ENCODE data around the gene ATP6V1E1. TPM values are rescaled to one million over a fixed set of nuclear protein-coding genes. Genes with fewer than 3 reads are reported as not detected.

The ATP6V1E1 gene
- total and polyA plus RNA-seq, 9 of the 15 experiments (the other 6 are each of a cell fraction or from before 2014, with no cell fraction given), result 122 to 249 (median 179) TPM

DNA sequence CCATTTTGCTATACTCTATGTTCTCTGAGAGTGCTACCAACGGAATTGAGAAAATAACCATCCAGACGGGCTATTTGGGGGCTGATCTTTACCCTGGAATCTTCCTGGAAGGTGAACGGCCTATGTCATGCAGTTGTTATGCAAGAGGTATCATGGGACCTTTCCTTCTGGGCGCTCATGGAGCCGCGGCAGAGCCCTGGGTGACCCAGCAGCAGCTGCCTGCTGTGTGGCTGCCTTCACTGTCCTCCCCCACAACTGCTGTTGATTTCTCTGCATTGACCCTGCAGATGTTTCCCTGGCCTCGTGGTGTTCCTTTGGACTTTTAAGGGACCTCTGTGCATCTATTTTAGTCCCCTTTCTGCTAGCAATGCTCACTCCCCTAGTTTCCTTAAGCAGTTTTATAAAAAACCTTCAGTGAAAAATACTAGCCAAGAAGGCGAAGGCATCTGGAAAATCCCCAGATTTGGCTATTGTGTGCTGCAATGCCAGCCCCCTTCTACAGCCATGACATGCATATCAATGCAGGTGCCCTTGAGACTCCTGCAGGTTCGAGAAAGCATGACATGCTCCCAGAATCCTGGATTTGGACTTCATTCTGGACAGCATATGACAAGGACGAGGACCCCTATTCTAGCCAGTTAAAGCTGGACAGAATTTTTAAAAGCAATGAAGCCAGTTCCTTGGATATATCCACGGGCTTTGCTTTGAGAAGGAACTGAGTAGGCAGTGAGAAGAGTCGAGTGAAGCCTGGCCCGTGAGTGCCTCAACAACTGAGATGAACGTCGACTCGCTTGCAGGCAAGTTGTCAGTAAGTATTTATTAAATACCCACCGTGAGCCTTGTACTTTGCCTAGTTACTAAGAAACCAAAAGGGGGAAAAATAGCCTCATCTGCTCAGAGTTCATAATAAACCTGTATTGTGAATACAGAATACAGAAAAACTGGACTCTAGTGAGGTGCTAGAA lies 65.4 kb downstream of the ATP6V1E1 start, which contains the start of gene SLC25A18 (continued):
- no peak for TF ChIP-seq ZBTB34 (CRISPR knock-in tag; IDR thresholded peaks at IDR 0.05)
- no peak for TF ChIP-seq TRIM24 (IDR thresholded peaks at IDR 0.05)
- TF ChIP-seq CREB1 (IDR thresholded peaks at IDR 0.05), result no peak
- TF ChIP-seq CREB1 (CRISPR knock-in tag; IDR thresholded peaks at IDR 0.05), result no peak
- TF ChIP-seq CAMTA2 (CRISPR knock-in tag; conservative IDR thresholded peaks at IDR 0.05), result no peak
- TF ChIP-seq MTA1 (IDR thresholded peaks at IDR 0.05; ENCODE audit: borderline replicate concordance), result no peak
- TF ChIP-seq RHOXF2B (CRISPR knock-in tag; conservative IDR thresholded peaks at IDR 0.05), result no peak
- no peak for TF ChIP-seq KLF13 (tag; IDR thresholded peaks at IDR 0.05; ENCODE audit: borderline replicate concordance, low read depth)
- TF ChIP-seq ZNF780A (CRISPR knock-in tag; IDR thresholded peaks at IDR 0.05), result no peak
- no peak for TF ChIP-seq SAP30 (IDR thresholded peaks at IDR 0.05; ENCODE audit: borderline replicate concordance, insufficient read depth, low read depth, low read length, poor library complexity, severe bottlenecking)
- no peak for TF ChIP-seq STAG1 (CRISPR knock-in tag; IDR thresholded peaks at IDR 0.05; ENCODE audit: borderline replicate concordance)
- peak; percentile 14; the same call in 1 of the 2 replicates for TF ChIP-seq JUND (IDR thresholded peaks at IDR 0.05; ENCODE audit: borderline replicate concordance, low read depth, low read length)
- no peak for TF ChIP-seq JUND (tag; IDR thresholded peaks at IDR 0.05; ENCODE audit: borderline replicate concordance, low read depth, low read length)
- TF ChIP-seq RAD21 (CRISPR knock-in tag; conservative IDR thresholded peaks at IDR 0.05 in 1 of 2, IDR thresholded peaks at IDR 0.05 in 1 of 2), result no peak
- peak; percentile 45; the same call in 1 of the 2 replicates for TF ChIP-seq CREB3 (tag; conservative IDR thresholded peaks at IDR 0.05; ENCODE audit: low read depth)
- no peak for TF ChIP-seq ZNF785 (CRISPR knock-in tag; IDR thresholded peaks at IDR 0.05)
- no peak for TF ChIP-seq SMC3 (conservative IDR thresholded peaks at IDR 0.05; ENCODE audit: insufficient read depth, low read depth, low read length)
- no peak for TF ChIP-seq ZNF764 (CRISPR knock-in tag; IDR thresholded peaks at IDR 0.05; ENCODE audit: low read depth)
- no peak for TF ChIP-seq ZNF174 (CRISPR knock-in tag; IDR thresholded peaks at IDR 0.05)
- TF ChIP-seq ZNF507 (tag; conservative IDR thresholded peaks at IDR 0.05), result no peak
- 0 out of 2 replicates have a peak, but pooled peaks have one; percentile 34 for TF ChIP-seq ZNF644 (tag; IDR thresholded peaks at IDR 0.05; ENCODE audit: low read depth)
- TF ChIP-seq, protein P1, sequence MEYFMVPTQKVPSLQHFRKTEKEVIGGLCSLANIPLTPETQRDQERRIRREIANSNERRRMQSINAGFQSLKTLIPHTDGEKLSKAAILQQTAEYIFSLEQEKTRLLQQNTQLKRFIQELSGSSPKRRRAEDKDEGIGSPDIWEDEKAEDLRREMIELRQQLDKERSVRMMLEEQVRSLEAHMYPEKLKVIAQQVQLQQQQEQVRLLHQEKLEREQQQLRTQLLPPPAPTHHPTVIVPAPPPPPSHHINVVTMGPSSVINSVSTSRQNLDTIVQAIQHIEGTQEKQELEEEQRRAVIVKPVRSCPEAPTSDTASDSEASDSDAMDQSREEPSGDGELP (CRISPR knock-in tag; IDR thresholded peaks at IDR 0.05; ENCODE audit: borderline replicate concordance), result no peak
- TF ChIP-seq CBFA2T3 (IDR thresholded peaks at IDR 0.05), result peak; percentile 49
